GM21423 (cell line): Measurements from ENCODE around the gene PLXDC1.

Source experiments
- ATAC-seq: cut with Tn5 transposase; IDR thresholded peaks from one replicate; pipeline ENCODE4 v1.9.1; 2021; ENCODE audit warnings: mild to moderate bottlenecking, moderate library complexity; ENCODE audit not compliant: unreplicated experiment

PLXDC1 gene

DNA sequence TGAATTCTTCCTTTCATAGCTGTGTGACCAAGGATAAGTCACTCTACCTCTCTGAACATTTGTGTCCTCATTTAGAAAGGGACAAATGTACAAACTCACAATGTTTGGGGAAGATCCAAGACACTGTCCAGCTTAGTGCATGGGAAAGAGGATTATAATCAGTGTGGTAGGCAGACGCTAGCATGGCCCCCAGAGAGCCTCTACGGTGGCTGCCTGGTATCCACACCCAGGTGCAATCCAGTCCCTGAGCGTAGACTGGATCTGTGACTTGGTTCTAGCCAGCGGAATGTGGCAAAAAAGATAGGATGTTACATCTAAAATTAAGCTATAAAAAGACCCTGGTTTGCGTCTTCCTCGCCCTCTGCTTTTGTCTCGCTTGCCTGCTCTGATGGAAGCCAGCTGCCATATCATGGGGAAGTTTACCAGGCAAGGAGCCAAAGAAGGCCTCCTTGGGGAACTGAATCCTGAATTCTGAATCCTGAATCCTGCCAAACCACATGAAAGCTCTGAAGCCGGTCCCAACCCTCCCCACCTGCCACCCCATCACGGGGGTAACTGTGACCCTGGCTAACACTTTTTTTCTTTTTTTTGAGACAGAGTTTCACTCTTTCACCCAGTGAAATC, 51.7 kb downstream of the PLXDC1 start:
- no peak for ATAC-seq

DNA sequence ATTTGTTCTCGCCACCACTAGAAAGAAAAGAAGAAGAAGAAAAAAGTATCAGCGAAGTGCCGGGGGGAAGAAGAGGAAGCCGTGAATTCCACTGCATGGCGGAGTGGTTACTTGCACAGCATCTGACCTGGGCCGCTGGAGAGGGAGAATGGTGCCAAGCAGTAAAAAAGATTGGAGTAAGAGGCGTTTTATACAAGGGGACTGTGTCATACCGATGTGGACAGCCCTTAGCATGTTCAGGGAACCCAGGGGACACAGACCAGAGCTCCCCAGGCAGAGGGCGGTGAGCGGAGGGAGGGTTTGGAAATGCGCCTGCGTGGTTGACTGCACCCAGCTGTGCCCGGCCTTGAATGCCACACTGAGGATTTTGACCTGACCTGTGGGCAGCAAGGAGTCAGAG, 52.8 kb downstream of the PLXDC1 start:
- ATAC-seq: no peak

DNA sequence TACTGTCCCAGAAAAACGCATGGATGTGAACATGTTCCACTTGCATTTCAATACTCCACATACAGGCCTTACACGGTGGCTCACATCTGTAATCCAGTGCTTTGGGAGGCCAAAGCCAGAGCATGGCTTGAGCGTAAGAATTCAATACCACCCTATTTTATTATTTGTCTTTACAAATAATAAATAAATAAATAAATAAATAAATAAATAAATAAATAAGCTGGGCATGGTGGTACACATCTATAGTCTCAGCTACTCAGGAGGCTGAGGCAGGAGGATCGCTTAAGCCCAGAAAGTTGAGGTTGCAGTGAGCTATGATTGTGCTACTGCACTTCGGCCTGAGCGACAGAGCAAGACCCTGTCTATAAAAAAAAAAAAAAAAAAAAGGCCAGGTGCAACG, 53.9 kb downstream of the PLXDC1 start:
- ATAC-seq: no peak

DNA sequence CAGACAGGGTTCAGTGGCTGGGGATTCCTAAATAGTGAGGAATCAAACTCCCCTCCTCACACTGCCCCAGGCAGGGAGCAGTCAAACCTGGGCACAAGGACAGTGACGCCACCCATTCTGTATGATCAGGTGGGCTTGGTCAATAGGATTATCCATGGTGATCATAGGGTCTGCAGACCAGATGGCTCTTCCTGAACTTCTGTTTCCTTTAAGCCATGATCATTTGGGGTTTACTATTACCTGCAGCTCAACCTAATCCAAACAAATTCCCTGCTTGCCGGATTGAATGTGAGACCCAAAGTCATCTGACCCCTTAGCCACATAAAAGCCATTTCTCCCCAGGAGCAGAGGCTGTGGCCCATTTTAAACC, 54.3 kb downstream of the PLXDC1 start:
- no peak for ATAC-seq

DNA sequence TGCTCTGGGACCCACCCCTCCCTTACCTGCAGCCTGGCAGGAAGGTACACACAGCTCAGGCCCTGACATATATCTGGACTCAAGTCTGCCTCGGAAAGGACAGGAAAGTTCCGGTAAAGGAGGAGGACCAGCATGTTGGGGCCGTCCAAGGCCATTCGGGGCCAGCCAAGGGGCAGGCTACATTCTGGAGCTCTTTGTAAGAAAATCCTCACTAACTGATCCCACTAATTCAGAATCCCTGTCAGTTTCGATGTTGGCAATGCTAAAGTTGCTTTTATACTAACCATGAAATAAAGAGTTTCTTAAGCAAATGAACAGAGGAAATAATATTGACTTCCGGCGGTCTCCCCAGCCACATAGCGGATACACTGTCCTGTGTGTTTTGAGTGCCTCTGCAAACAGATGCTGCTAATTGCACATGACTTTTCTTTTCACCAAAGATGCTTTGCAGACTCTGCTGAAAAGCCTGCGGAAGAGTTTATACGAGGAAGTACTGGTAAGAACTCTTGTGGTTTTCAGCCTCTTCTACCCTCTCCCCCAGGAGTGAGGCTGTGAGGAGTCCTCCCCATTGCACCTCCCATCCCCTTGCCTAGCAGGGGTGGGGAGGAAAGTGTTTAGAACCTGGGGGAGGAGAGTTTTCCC, 54.8 kb downstream of the PLXDC1 start:
- ATAC-seq: no peak

DNA sequence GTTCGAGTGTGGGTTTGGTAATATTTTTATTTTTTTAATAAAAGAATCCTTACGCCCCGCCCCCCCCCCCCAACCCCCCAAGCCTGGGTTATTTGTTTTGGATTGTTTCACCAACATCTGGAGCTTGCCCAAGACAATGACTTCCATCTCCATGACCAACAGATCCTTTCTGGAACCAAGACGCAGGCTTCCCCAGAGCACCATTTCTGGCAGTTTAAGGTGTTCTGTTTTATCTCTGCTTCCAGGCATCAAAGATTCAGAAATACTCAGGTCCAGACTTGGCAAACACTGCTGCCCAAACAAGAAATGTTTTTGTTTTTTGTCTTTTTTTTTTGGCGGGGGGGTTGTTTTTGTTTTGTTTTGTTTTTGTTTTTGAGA, 56.1 kb downstream of the PLXDC1 start:
- ATAC-seq: no peak

DNA sequence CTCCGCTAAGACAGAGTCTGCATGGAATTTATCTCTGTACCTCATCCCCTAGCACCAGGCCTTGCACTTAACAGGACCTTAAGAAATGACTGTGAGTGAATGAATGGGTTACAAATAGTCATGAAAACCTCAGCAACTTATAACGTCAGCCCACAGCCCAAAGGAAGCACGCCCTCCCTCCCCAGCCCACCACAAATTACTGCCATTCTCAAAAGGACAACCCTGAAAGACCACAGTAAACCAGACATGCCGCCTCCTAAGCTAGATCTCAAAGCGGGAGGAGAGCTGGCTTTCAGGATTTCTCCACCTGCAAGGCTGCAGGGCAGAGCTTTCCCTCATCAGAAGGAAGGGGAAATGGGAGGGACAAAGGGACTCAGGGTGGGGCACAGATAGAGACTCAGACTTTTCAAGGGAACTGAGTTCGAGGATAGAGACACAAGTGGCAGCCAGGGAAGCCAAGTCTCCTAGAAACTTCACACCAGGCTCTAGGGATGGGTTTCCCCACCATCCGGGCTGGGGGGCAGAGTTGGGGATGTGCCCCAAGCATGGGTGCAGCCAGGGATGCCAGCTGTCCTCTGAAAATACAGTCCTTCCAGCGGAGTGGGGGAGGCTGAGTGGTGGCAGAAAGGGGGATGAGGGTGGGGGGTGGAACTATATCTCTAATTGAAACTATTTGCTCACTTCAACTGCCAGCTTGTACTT, 56.7 kb downstream of the PLXDC1 start:
- no peak for ATAC-seq

DNA sequence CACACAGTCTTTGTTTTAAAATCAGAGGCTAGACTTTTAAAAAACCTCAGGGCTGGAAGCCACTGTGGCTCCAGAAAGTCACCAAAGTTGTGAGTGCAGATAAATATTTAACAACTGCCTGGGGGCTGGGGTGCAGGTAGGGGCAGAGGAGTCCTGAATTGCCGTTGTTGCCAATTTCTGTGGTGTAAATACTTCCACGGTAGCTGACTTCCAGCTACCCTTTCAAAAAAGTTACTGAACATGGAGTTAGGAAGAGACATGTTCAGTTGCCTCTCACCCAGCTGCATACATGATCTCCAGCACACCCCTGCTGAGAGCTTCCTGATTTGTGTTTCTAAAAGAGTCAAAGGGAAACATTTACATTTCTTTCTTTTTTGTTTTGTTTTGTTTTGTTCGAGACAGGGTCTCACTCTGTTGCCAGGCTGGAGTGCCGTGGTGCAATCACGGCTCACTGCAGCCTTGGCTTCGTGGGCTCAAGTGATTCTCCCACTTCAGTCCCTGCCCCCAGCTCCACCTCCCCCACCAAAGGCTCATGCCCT, 58.7 kb downstream of the PLXDC1 start:
- ATAC-seq: no peak

DNA sequence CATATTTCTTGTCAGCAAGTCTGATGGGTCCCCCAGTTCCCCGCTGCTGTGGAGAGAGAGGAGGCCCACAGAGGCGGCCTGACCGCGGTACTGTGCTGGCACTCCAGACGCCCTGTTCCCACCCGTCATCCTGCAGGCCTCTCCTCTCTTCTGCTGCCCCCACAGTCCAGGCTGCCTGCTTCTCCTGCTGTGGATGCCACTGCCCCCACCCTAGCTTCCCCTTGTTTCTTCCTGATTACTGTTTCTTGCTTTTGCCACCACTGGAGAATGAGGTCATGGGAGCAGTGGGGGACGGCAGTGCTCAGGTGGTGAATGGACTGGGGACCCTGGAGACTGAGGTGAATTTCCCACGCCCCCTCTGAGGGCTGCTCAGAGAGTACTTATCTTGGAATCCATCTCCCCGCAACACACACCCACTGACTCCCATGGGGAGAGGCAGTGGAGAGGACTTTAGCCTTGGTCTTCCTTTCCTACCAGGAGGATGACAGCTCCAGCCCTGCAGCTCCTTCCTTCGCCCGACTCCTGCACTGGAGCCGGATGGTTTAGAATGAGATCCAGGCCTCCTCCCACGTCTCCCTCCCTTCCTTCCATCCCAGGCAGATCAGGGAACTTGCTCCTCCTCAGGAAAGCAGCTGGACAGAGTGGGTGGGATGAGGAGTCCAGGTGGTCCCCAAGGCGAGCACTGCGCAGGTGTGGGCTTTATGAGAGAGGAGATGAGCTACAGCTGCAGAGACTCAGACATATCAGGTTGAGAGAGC, 60.4 kb downstream of the PLXDC1 start:
- ATAC-seq: no peak

DNA sequence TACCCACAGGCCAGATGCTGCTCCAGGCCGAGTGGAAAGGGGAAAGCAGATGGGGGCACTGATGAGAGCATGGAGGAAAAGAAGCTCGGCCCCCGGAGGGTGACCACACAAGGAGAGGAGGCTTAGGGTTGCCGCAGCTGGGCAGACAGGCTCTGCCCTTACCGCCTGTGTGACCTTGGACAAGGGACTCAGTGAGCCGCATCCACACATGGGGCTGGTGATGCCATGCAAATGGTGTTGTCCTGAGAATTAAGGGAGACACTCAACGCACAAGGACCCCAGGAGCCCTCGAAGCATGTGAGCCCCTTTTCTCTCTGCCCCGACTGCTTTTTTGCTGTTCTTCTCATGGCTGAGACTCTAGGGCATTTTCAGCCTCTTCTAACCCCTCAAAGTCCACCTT, 61.0 kb downstream of the PLXDC1 start:
- ATAC-seq: no peak

DNA sequence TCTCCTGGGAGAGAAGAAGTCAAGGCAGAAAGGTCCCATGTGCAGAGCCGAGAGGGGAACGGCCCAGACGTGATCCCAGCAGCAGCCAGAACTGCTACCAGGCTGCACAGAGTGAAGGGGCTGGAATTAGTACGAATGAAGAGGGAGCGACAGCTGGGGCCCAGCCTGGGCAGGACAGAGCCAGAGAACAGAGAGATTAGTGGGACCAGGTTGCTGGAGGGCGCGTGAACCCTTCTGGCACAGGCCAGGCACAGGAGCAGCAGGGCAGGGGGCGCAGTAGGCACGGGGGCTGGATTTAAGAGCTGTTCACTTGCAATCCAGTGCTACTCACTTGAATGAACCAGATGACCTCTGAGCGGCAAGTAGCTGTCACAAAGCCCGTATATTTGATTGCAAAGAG, 66.9 kb downstream of the PLXDC1 start:
- ATAC-seq: no peak

DNA sequence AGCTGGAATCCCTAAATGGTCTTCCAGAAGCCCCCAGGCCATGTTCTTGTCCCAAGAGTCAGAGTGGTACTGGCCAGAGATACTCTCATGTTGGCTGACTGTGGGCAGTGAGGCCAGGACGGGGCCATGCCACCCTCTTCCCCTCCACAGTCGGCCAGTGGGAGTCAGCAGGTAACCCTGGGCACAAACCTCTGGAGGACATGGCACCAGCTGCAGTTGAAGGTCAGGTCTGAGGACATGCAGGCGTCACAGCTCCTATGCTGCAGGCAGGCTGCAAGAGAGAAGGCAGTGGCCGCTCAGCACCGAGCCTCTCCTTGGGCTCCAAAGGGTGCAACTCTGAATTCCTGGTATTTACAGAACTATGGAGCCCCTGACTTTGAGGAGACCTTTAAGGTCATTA, 68.2 kb downstream of the PLXDC1 start:
- no peak for ATAC-seq

DNA sequence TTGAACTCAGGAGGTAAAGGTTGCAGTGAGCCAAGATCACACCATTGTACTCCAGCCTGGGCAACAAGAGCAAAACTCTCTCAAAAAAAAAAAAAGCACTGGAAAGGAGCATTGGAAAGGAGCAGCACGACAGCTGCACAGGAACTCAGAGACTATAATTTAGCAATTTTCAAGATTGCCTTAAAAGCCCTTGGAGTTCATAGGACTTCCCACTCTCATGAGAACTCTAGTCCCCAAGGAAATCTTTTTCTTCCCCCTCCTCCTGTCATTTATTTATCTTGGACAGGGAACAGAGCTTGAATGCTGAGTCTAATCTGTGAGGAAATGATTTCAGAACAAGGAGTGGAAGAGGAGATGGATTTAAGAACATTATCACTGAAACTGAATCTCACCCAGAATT, 69.0 kb downstream of the PLXDC1 start:
- ATAC-seq: no peak

DNA sequence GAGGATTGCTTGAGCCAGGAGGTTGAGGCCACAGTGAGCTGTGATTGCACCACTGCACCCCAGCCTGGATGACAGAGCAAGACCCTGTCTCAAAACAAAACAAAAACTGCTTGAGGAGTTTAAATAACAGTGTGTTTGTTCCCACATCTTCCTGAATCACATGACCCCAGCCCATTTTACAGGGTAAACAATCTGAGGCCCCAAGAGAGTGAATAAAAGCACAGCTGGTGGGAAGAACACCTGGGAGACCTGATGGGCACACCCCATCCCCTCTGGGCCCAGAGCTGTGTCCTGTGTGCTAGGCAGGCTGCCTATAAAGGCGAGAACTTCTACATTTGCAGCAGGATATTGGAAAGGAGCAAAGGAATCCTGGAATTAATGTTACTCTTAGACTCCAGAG, 69.6 kb downstream of the PLXDC1 start:
- ATAC-seq: no peak

DNA sequence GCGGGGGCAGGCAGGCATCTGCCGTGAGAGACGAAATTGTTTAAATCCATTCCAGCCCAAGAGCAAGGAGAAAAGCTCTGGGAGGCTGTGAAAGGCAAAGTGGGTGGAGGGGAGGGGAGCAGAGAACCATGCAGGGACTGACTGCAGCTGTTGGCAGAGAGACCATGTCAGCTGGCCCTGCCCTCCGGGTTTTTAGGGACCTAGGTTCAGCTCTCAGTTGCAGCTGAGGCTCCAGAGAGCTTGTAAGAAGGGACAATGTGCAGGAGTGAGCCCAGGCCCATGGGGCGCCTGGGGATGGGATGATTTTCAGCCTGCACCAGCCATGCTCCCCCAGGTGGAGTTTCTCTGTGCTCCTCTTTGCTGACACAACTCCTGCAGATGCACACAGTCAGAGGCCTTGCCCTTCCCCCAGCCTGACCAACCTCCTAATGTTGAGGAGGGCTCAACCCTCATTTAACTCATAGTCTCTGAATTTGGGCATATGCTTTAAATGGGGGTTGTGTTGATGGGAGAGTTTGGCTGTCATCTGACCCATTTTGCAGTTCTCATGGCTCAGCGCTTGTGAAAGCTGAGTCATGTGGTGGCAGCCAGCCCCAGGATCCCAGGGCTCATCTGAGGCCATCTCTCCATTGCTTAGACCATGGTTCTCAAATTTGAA, 70.9 kb downstream of the PLXDC1 start:
- ATAC-seq: no peak

DNA sequence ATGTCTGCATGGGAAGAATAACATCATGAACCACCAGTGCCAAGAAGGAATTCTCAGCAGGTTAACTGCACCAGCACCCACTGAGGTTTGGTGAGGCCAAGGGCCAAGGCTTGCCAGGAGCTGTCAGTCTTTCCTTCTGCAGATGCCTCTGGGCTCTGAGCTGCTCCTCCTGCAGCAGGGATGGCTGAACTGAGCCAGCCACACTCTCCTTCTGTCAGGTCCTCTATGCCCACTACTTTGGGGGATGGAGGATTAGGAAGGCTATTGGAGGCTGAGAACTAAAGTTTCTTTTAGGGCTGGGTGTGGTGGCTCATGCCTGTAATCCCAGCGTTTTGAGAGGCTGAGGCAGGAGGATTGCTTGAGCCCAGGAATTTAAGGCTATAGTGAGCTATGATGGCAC, 71.6 kb downstream of the PLXDC1 start:
- ATAC-seq: no peak

DNA sequence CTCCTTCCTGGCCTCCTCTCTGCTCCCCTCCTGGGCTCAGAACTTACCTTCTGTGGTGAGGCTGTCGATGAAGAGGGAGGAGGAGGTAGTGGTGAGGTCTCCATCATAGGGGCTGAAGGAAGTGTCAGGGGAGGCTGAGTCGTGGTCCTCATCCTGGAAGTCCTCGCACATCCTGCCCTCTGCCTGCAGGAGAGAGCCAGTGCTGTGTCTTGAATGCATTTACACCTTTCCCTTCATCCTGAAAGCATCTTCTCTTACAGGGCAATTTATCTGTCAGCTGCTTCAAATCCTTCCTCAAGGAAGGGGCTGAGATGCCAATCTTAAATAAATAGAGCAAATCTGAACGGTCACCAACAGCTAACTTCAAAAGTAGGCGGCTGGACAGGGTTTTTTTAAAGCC, 73.6 kb downstream of the PLXDC1 start:
- ATAC-seq: no peak

DNA sequence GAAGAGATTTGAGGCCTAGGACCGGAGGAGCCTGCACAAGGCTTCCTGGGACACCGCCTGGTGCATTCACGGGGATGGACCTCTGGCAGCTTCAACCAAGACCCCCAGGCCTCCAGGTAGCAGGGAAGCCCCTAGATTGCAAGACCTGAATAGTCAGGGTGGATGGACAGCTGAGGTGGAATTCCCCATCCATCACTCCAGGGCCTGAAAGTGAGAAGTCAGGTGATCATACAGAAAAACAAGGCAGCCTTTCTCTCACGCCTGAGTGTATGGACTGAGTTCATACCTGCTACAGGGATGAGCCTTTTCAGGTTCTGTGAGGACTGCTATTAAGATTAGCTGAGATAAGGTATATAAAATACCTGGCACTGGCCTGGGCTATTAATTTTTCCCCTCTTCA, 74.2 kb downstream of the PLXDC1 start:
- no peak for ATAC-seq

DNA sequence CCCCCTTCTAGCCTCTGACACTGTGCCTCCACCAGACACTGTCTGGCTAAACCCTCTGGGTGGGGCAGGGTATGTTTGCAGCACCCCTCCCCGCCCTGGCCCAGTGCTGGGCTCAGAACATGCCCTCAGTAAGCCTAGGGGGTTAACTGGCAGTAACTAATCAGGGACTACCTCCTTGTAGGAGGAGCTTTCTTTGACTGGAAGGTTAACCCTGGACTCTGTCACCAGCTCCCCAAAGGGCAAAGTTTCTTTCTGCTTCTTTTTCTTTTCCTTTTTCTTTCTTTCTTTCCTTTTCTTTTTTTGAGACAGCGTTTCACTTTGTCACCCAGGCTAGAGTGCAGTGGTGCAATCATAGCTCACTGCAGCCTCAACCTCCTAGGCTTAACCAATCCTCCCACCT, 76.8 kb downstream of the PLXDC1 start:
- ATAC-seq: no peak

DNA sequence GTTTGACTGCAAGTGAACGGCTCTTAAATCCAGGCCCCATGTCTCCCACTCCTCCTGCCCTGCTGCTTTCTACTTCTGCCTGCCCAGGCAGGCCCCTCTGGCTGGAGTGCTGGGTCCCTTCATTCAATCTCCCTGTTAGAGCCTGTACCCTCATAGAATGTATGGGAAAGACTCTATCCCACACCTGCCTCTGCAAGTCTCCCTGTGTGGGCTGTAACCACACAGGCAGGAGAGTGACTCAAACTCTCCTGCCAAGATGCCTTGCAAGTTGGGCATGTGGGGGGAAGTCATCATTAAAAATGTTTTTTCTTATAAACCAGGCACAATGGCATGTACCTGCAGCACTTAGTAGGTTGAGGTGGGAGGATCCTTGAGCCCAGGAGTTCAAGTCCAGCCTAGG, 77.5 kb downstream of the PLXDC1 start:
- no peak for ATAC-seq

DNA sequence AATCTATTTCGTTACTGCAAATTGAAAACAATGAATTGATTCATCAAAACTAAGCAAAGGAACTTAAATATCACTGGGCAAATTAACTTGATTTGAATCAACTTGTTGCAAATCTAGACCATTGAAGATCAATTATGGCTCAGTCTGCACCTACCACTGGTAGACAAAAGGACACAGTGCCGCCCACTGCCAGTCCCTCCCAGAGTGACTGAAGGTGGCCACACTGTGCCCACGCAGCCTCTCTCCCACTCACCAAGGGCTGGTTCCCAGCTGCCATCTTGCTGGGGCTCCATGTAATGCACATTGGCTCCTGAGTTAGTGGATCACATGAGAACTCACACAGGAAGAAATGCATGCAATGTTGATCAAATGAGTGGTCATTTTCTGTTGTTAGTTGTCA, 78.1 kb downstream of the PLXDC1 start:
- ATAC-seq: no peak
